Posterior cingulate gyrus (tissue), 11 donors: ENCODE results near the gene SLA2.

Experiments used
- DNase-seq, 10 donors: peaks; one replicate each; pipeline versions ENCODE4 v3.0.0 to v3.0.0-alpha.2; 2020 to 2021; ENCODE audit warnings: mixed read lengths in 3 of 10
- intact Hi-C: fragments of 100-400 bp; cut with DNase I; formaldehyde crosslinking; loops from one replicate; pipeline ENCODE4 v1.15.1; 2023

SLA2 gene

DNA sequence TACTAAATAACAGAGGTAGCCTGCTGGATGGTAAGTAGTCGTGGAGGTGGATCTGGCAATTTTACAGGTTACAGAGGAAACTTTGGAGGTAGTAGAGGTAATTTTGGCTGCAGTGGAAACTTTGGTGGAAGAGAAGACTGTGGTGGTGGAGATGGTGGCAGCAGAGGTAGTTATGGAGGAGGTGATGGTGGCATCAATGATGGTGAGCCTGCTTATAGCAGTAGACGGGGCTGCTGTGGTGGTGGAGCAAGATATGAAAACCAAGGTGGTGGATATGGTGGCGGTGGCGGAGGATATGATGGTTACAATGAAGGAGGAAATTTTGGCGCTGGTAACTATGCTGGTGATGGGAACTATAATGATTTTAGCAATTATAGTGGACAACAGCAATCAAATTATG lies 25.1 kb downstream of the SLA2 start:
- intact Hi-C loops: no loop called here
- peak in 1 of 10 donors; percentile 19 for DNase-seq

GRCh38 chr20:36614781-36615557 lies 31.0 kb downstream of the SLA2 start:
- intact Hi-C loops: loop anchor here (10.0 kb wide), 1 partner anchor 270 kb away; no protein-coding TSS in a partner anchor
- DNase-seq: peak in 1 of 10 donors; percentile 54

- peak in 1 of 10 donors; percentile 52 for DNase-seq
- intact Hi-C loops: loop anchor here (10.0 kb wide), 1 partner anchor 271 kb away; no protein-coding TSS in a partner anchor
Measured at GRCh38 chr20:36613974-36614373, 32.0 kb downstream of the SLA2 start.

DNA sequence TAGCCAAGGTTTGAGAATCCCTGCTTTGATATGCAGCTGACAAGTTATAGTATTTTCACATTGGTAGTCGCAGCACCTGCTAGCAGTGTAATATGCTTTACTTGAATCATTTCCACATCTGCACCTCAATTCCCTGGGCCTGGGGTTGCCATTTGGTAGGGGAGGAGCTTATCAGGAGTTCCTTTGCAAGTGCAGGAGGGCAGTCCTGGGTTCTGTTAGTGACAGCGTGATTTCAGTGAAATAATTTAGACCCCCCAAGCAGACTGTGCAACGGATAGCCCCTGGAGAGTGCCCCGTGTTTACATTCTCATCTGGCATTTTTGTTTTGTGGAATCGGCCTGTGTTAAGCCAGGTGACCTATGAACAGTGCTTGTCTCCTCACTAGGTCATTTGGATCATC lies 34.4 kb downstream of the SLA2 start:
- intact Hi-C loops: loop anchor here (10.0 kb wide), 1 partner anchor 273 kb away; no protein-coding TSS in a partner anchor
- DNase-seq: no peak

DNA sequence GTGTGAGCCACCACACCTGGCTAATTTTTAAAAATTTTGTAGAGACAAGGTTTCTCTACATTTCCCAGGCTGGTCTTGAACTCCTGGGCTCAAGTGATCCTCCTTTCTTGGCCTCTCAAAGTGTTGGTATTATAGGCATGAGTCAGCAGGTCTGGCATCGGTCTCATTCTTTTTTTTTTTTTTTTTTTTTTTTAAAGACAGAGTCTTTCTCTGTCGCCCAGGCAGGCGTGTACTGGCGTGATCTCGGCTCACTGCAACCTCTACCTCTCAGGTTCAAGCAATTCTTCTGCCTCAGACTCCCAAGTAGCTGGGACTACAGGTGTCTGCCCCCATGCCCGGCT lies 37.6 kb downstream of the SLA2 start:
- peak in 1 of 10 donors; percentile 51 for DNase-seq
- intact Hi-C loops: loop anchor here (5.0 to 10.0 kb wide), 3 partner anchors 144 to 254 kb away; a partner anchor contains a TSS

DNA sequence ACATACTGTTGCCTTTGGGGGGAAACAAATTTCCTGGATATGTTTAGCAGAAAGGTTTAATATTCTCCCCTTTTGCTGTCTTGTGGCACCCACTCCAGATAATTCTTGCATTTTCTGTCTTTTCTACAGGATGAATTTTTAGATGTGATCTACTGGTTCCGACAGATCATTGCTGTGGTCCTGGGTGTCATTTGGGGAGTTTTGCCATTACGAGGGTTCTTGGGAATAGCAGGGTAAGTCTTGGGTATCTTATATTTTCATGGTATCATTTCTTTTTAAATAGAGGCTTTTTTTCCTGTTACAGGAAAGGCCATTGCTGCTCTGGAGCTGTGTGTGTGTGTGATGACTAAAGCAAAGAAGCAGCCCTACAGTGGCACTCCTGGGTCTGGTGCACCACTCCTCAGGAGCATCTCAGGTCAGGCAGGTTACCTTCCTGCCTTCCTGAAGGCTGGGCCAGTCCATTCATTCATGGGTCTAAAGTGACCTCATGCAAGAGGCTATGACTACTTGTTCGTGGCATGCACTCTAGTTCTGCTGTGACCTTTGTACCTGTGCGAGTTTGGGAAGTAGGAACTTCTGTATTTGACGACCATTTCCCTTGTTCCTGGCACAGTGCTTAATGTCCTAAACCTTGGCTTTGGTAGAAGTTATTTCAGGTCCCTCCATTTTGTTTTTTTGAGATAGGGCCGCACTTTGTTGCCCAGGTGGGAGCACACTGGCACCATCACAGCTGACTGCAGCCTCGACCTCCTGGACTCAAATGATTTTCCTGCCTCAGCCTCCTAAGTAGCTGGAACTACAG lies 38.2 kb downstream of the SLA2 start:
- intact Hi-C loops: loop anchor here (5.0 to 10.0 kb wide), 3 partner anchors 143 to 255 kb away; a partner anchor contains a TSS
- DNase-seq: no peak

- intact Hi-C loops: loop anchor here (5.0 to 10.0 kb wide), 3 partner anchors 142 to 256 kb away; a partner anchor contains a TSS
- DNase-seq: no peak
Measured at GRCh38 chr20:36606158-36607066, 39.6 kb downstream of the SLA2 start.

DNA sequence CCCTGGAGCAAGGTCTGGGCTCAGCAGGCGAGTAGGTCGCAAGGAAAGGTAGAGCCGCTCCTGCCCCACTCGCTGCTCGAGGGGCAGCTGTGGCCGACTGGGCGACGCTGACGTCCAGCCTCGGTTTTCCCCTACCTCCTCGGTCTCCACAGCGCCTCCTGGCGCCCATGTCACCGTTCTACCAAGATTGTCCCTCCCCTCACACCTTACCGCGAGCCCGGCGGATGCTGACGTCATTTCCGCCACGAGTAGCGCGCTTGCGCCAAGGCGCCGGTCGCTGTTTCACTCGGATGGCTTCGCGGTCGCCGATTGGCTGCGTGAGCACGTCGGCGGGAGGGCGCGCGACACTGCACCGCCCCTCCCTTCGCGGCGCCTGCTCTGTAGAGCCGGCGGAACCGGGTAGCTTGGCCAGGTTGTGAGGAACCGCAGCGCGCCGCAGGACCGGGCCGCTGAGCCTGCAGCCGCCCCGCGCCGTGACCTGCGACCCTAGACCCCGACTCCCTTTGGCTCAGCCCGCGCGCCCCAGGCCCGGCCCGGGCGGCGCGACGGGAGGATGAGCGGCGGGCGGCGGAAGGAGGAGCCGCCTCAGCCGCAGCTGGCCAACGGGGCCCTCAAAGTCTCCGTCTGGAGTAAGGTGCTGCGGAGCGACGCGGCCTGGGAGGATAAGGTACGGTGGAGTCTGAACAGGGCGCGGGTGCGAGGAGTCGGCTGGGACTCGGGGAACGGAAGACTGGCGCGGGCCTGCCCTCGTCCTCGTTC lies 40.4 kb downstream of the SLA2 start, which contains the start of gene RAB5IF:
Gene RAB5IF (plus strand): TSS at position 381 of the 759 bp plus-strand sequence. CDS start 173 bp downstream, at position 554.
- peak; percentile 95 to 99 (median 97) for DNase-seq
- intact Hi-C loops: loop anchor here (1.0 to 10.0 kb wide), 4 partner anchors 49 to 257 kb away; a partner anchor contains a TSS

DNA sequence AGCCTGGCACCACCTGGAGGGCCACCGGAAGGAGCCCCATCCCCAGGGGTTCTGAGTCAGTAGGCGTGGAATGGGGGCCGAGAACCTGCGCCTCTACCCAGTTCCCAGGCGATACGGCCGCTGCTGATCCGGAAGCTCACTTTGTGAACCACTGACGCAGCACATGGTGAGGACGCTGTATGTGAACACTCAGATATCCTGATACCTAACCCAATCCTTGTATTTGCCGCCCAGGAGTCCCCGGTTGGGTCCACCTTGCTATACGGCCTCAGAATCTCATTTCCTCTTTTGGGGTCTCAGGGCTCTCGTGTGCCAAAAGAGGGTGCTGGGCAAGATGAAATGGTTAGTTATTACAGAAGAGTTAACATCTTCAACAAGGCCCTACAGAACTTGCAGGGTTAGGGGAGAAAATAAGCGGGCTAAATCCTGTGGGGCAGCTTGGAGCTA lies 41.0 kb downstream of the SLA2 start:
- DNase-seq: peak in 5 of 10 donors; percentile 23 to 88 (median 77)
- intact Hi-C loops: loop anchor here (1.0 to 10.0 kb wide), 4 partner anchors 49 to 257 kb away; a partner anchor contains a TSS

- DNase-seq: no peak
- intact Hi-C loops: loop anchor here (10.0 kb wide), 1 partner anchor 137 kb away; no protein-coding TSS in a partner anchor
Measured at GRCh38 chr20:36601540-36601939, 44.5 kb downstream of the SLA2 start.

DNA sequence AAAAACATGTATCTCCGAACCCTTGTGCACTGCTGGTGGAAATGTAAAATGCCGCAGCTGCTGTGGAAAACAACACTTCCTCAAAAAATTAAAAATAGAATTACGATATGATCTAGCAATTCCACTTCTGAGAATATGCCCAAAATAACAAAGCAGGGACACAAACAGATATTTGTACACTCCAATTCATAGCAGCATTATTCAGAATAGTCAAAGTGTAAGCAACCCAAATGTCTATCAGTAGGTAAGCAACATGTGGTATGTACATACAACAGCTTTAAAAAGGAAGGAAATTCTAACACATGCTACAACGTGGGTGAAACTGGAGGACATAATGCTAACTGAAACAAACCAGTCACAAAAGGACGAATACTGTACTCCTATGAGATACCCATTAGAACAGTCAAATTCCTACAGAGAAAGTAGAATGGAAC lies 46.1 kb downstream of the SLA2 start:
- intact Hi-C loops: loop anchor here (10.0 kb wide), 1 partner anchor 135 kb away; no protein-coding TSS in a partner anchor
- peak in 1 of 10 donors; percentile 6 for DNase-seq

DNA sequence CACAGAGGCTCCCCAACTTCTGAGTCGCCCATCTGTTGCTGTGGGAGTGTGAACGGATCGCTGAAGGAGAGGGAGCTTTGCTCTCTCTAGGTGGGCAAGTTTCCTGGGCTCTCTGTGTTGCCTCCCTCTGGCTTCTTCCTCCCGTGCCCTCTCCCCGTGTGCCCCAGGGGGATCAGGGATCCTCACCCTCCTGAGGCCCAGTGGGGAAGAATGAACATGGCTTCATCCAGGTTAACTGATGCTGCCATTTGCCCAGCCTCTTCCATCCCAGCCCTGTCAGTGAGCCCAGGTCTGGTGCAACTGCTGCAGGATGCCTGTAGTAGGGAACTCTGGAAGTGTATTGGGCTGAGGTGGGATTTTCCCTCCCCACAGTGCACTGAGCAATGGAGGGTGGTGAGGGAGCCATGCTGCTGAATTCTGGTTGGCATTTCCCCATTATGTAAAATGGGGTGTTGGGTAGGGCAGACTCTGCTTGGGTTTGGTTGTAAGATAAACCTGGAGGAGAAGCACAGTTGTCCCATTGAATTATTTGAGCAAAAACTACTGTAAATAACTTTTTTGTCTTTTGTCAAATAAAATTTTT lies 52.6 kb downstream of the SLA2 start:
- DNase-seq: peak in 1 of 10 donors; percentile 25
- intact Hi-C loops: loop anchor here (5.0 kb wide), 1 partner anchor 36 kb away; no protein-coding TSS in a partner anchor

- intact Hi-C loops: loop anchor here (5.0 kb wide), 1 partner anchor 35 kb away; no protein-coding TSS in a partner anchor
- DNase-seq: peak in 4 of 10 donors; percentile 37 to 59 (median 46)
Measured at GRCh38 chr20:36591854-36592641, 53.9 kb downstream of the SLA2 start.

DNA sequence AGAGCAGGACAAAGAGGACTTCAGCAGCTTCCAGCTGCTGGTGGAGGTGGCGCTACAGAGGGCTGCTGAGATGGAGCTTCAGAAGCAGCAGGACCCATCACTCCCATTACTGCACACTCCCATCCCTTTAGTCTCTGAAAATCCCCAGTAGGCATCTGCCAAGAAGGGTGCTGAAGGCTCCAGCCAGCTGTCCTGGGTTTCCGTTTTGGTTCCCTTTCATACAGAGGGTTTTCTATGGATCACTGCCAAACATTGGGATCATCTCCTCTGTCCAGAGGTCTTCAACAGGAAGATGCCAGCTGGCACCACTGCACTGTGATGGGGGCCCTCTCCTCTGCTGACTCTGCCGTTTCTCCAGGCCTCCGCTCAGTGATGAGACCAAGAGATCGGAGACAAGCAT lies 54.7 kb downstream of the SLA2 start:
- intact Hi-C loops: loop anchor here (5.0 kb wide), 1 partner anchor 34 kb away; no protein-coding TSS in a partner anchor
- peak in 1 of 10 donors; percentile 54 for DNase-seq

DNA sequence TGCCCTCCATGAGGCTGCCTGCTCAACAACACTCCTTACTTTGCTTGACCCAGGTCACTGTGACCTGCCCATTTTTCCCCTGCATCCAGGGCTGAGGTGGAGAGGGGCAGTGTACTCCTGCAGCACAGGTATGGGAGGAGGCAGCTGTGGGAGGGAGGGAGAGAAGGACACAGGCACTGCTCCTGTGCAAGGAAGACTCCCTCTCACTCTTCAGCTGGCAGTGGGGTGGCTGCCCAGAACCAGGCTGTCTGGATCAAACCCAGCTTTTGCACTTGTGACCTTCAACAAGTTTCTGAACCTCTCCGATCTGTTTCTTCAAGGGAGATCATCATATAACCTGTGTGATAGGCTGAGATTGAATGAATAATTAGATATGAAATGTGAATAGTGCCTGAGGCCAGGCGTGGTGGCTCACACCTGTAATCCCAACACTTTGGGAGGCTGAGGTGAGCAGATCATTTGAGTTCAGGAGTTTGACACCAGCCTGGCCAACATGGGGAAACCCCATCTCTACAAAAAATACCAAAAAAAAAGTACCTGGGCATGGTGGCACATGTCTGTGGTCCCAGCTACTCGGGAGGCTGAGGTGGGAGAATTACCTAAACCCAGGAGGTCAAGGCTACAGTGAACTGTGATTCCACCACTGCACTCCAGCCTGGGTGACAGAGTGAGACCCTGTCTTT lies 58.5 kb downstream of the SLA2 start:
- intact Hi-C loops: no loop called here
- no peak for DNase-seq

- DNase-seq: peak in 1 of 10 donors; percentile 24
- intact Hi-C loops: no loop called here
Measured at GRCh38 chr20:36585410-36586125, 60.4 kb downstream of the SLA2 start.
